Measurements from ENCODE around the gene MTARC1.

- TF ChIP-seq TARDBP (IDR thresholded peaks at IDR 0.05), result no peak
- TF ChIP-seq PKNOX1 (IDR thresholded peaks at IDR 0.05), result no peak
These were observed 2.9 kb downstream of the MTARC1 start for GRCh38 chr1:220789532-220790147.

All from HEK293T (cell line).